GM23248 (cell line): Measurements from ENCODE around the gene ACVR1.

Experiments
- EZH2 ChIP-seq: fragments of 200-600 bp; sonication (generic); IDR thresholded peaks from 2 replicates; pipeline ENCODE4 v1.6.1; 2018; ENCODE audit warnings: antibody characterized with exemption, mild to moderate bottlenecking; ENCODE audit not compliant: insufficient read depth, poor library complexity, severe bottlenecking
- EZH2phosphoT487 ChIP-seq: fragments of 200-600 bp; sonication (generic); IDR thresholded peaks from 2 replicates; pipeline ENCODE4 v1.6.1; 2018; ENCODE audit warnings: antibody characterized with exemption, moderate library complexity, mild to moderate bottlenecking, low read depth; ENCODE audit not compliant: insufficient read depth

DNA sequence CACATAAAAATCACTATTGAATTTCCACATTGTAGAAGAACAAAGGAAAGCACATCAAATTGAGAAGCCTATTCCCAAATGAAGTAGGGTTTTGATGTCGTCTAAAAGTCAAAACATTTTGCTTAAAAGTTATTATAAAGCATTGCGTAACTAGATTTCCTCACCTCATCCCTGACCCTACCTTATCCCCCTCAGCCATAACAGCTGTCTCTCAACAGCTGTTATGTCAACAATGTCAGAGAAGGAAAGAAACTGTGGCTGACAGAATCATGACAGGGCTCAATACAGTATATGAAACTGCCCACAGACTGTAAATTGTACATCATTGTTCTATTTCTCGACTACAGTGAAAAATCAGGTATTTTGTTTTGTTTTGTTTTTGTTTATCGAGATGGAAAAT lies 184.4 kb downstream of the ACVR1 start:
- TF ChIP-seq EZH2 (no peak), EZH2phosphoT487 (no peak)
